IMR-90 (cell line): ENCODE data around the gene NR4A2. TPM values are rescaled to one million over a fixed set of nuclear protein-coding genes. Genes with fewer than 3 reads are reported as not detected.

ENCODE experiments used
- ATAC-seq: fragments of 200-7000 bp; cut with Tn5 transposase; 2 replicates; pipeline ENCODE4 v1.9.1; 2020; ENCODE audit warnings: low read depth, mild to moderate bottlenecking, moderate library complexity
- BruUV-seq: library from RNA; stranded (reverse); fragments of 400-500 nt; replicated peaks from 2 replicates; lab custom pipeline; 2021; lab: Mats Ljungman, UMichigan
- CTCF ChIA-PET: fragments of 300-600 bp; formaldehyde crosslinking; extraction: SDS; loops from one replicate; lab custom pipeline; 2021; ENCODE audit warnings: antibody characterized with exemption; lab: Yijun Ruan, JAX
- POLR2A ChIA-PET: fragments of 300-600 bp; sonication (Branson Sonifier 250); formaldehyde crosslinking; loops from one replicate; lab custom pipeline; 2022; ENCODE audit warnings: antibody characterized with exemption; ENCODE audit not compliant: unreplicated experiment; lab: Charles Lee
- DNase-seq: peaks from one replicate; pipeline ENCODE4 v3.0.0; 2013
- H2AFZ ChIP-seq: replicated peaks from 2 replicates; pipeline ENCODE3; 2013; ENCODE audit warnings: low read length, mild to moderate bottlenecking; ENCODE audit not compliant: poor library complexity
- H2AK5ac ChIP-seq: 2 replicates; pipeline ENCODE4 v1.6.1; 2013; ENCODE audit warnings: low read depth, low read length, inconsistent platforms
- H2AK9ac ChIP-seq: replicated peaks from 2 replicates; pipeline ENCODE3; 2013; ENCODE audit warnings: mild to moderate bottlenecking, low read depth, low read length, moderate library complexity; ENCODE audit not compliant: poor library complexity
- H2BK120ac ChIP-seq: 2 replicates; pipeline ENCODE4 v1.6.1; 2013; ENCODE audit warnings: low read depth, low read length, inconsistent platforms
- H2BK15ac ChIP-seq: 3 replicates; pipeline ENCODE4 v1.6.1; 2013; ENCODE audit warnings: low read depth, low read length, inconsistent platforms
- H2BK20ac ChIP-seq: 2 replicates; pipeline ENCODE4 v1.6.1; 2013; ENCODE audit warnings: low read depth, mild to moderate bottlenecking, inconsistent platforms, low read length, moderate library complexity
- H2BK5ac ChIP-seq: 2 replicates; pipeline ENCODE4 v1.6.1; 2013; ENCODE audit warnings: mild to moderate bottlenecking, low read depth, low read length, inconsistent platforms; ENCODE audit not compliant: poor library complexity, severe bottlenecking
- H3K14ac ChIP-seq: replicated peaks from 2 replicates; pipeline ENCODE4 v1.6.1; 2013; ENCODE audit warnings: low read depth, low read length, inconsistent platforms
- H3K18ac ChIP-seq: 2 replicates; pipeline ENCODE4 v1.6.1; 2013; ENCODE audit warnings: low read depth, low read length, control low read depth
- H3K23ac ChIP-seq: 2 replicates; pipeline ENCODE4 v1.6.1; 2013; ENCODE audit warnings: low read depth, low read length, inconsistent platforms
- H3K27ac ChIP-seq: 2 replicates; pipeline ENCODE4 v1.5.1; 2013; ENCODE audit warnings: mild to moderate bottlenecking, control low read depth, low read length; ENCODE audit not compliant: insufficient read depth
- H3K27me3 ChIP-seq: 2 replicates; pipeline ENCODE4 v1.6.1; 2013; ENCODE audit warnings: low read length; ENCODE audit not compliant: control insufficient read depth, insufficient read depth
- H3K36me3 ChIP-seq: 2 replicates; pipeline ENCODE4 v1.6.1; 2013; ENCODE audit warnings: low read length, mixed read lengths; ENCODE audit not compliant: control insufficient read depth, insufficient read depth
- H3K4ac ChIP-seq: 2 replicates; pipeline ENCODE4 v1.6.1; 2013; ENCODE audit warnings: low read depth, low read length, inconsistent platforms
- H3K4me1 ChIP-seq: 2 replicates; pipeline ENCODE4 v1.6.1; 2013; ENCODE audit warnings: low read length, mixed read lengths; ENCODE audit not compliant: control insufficient read depth, insufficient read depth
- H3K4me2 ChIP-seq: 2 replicates; pipeline ENCODE4 v1.6.1; 2013; ENCODE audit warnings: low read depth, mild to moderate bottlenecking, control low read depth, low read length, moderate library complexity
- H3K4me3 ChIP-seq: 2 replicates; pipeline ENCODE4 v1.5.1; 2013; ENCODE audit warnings: low read depth, mild to moderate bottlenecking, control low read depth, low read length, moderate library complexity; ENCODE audit not compliant: insufficient read depth
- H3K56ac ChIP-seq: 2 replicates; pipeline ENCODE4 v1.6.1; 2013; ENCODE audit warnings: low read length, inconsistent platforms; ENCODE audit not compliant: insufficient read depth; ENCODE audit errors: extremely low read depth
- H3K79me1 ChIP-seq, 2 experiments: 2 replicates each; pipeline ENCODE4 v1.6.1; 2013; ENCODE audit warnings: low read length in 2 of 2, inconsistent platforms in 1 of 2, low read depth in 1 of 2
- H3K9ac ChIP-seq: 2 replicates; pipeline ENCODE4 v1.6.1; 2013; ENCODE audit warnings: low read depth, low read length, control low read depth
- H3K9me1 ChIP-seq: 2 replicates; pipeline ENCODE4 v1.6.1; 2013; ENCODE audit warnings: low read length, inconsistent platforms; ENCODE audit not compliant: insufficient read depth
- H3K9me3 ChIP-seq: 2 replicates; pipeline ENCODE4 v1.6.1; 2013; ENCODE audit warnings: low read length; ENCODE audit not compliant: control insufficient read depth, insufficient read depth
- H4K20me1 ChIP-seq: 2 replicates; pipeline ENCODE4 v1.6.1; 2013; ENCODE audit warnings: low read length, inconsistent platforms; ENCODE audit not compliant: insufficient read depth
- H4K5ac ChIP-seq: 2 replicates; pipeline ENCODE4 v1.6.1; 2013; ENCODE audit warnings: mild to moderate bottlenecking, low read depth, low read length, control low read depth
- H4K8ac ChIP-seq, 2 experiments: 2 replicates each; pipeline ENCODE4 v1.6.1; 2013; ENCODE audit warnings: low read depth in 2 of 2, low read length in 2 of 2, control low read depth in 1 of 2, inconsistent platforms in 1 of 2
- H4K91ac ChIP-seq: 2 replicates; pipeline ENCODE4 v1.6.1; 2013; ENCODE audit warnings: low read depth, low read length, inconsistent platforms; ENCODE audit not compliant: insufficient read depth
- BHLHE40 ChIP-seq: fragments of 150-350 bp; IDR thresholded peaks from 2 replicates; pipeline ENCODE4 v1.6.1; 2016; ENCODE audit warnings: mild to moderate bottlenecking, low read depth, low read length
- CEBPB ChIP-seq: IDR thresholded peaks from 2 replicates; pipeline ENCODE4 v1.6.1; 2012; ENCODE audit warnings: low read depth, low read length, improper control_type of control experiment
- FOS ChIP-seq: fragments of 150-350 bp; IDR thresholded peaks from 2 replicates; pipeline ENCODE4 v1.6.1; 2016; ENCODE audit warnings: low read depth, low read length
- MAFK ChIP-seq: IDR thresholded peaks from 2 replicates; pipeline ENCODE4 v1.6.1; 2012; ENCODE audit warnings: low read depth, low read length, improper control_type of control experiment
- MAZ ChIP-seq: IDR thresholded peaks from 2 replicates; pipeline ENCODE4 v1.6.1; 2012; ENCODE audit warnings: low read depth, mild to moderate bottlenecking, low read length, improper control_type of control experiment, moderate library complexity, borderline replicate concordance
- RAD21 ChIP-seq: IDR thresholded peaks from 2 replicates; pipeline ENCODE4 v1.6.1; 2012; ENCODE audit warnings: low read length, improper control_type of control experiment
- USF2 ChIP-seq: fragments of 150-350 bp; IDR thresholded peaks from 2 replicates; pipeline ENCODE4 v1.6.1; 2017; ENCODE audit warnings: mild to moderate bottlenecking, antibody characterized with exemption, low read length, low read depth
- WGBS, 2 experiments: methylation state at CpG; one replicate each; pipeline versions ENCODE4 v1.1.5 to v1.1.7; 2013; ENCODE audit warnings: missing lambda C conversion rate in 2 of 2; ENCODE audit not compliant: insufficient read length in 1 of 2; ENCODE audit errors: extremely low coverage in 2 of 2; 5-methylcytosine and 5-hydroxymethylcytosine counted together
- dilution Hi-C: fragments of 300-500 bp; cut with HindIII; formaldehyde crosslinking; loops from one replicate; pipeline ENCODE4 v1.14.3; 2018; ENCODE audit warnings: low sequenced_read_pairs; ENCODE audit not compliant: unreplicated experiment
- in situ Hi-C: fragments of 300-500 bp; cut with MboI; formaldehyde crosslinking; loops from 3 replicates; pipeline ENCODE4 v1.14.3; 2019; ENCODE audit warnings: low sequenced_read_pairs, inconsistent platforms, mixed read lengths
- intact Hi-C: fragments of 100-400 bp; cut with micrococcal nuclease; formaldehyde crosslinking; loops from 2 replicates; pipeline ENCODE4 v1.10.0; 2022
- polyA plus RNA-seq, 3 experiments: library from polyadenylated mRNA; depleted of rRNA; stranded (reverse); fragments of >200 nt; gene quantifications; 2 replicates each; pipeline ENCODE4 v1.2.3, GENCODE V29; 2012; ENCODE audit warnings: low replicate concordance in 1 of 3
- total RNA-seq: library from RNA; depleted of rRNA; stranded (reverse); fragments of >200 nt; gene quantifications from 2 replicates; pipeline ENCODE4 v1.2.3, GENCODE V29; 2012

The NR4A2 gene
- total and polyA plus RNA-seq, 2 of the 4 experiments (the other 2 are of a cell fraction) = 0.72 to 2.3 TPM

GRCh38 chr2:156317631-156318030 lies 14.9 kb downstream of the NR4A2 start:
- no peaks in the 10 kb centered on the region for H3K4me1 ChIP-seq
- H2AFZ ChIP-seq = no peak overlapping the region
- no peak overlapping the region for H2BK5ac ChIP-seq
- no peaks in the 10 kb centered on the region for H3K9me1 ChIP-seq
- intact Hi-C loops = no loop called here
- TF ChIP-seq FOS (no peak), MAFK (no peak), MAZ (no peak), CEBPB (no peak), RAD21 (no peak), BHLHE40 (no peak), USF2 (no peak)
- H3K27me3 ChIP-seq = no peaks in the 10 kb centered on the region
- DNase-seq = no peak
- no peak overlapping the region for H4K91ac ChIP-seq
- no peak for ATAC-seq
- H2BK120ac ChIP-seq = no peak overlapping the region
- H3K4ac ChIP-seq = no peak overlapping the region
- WGBS, 2 experiments = no CpG with 5 or more reads among the region's 3 CpGs
- ChIA-PET POLR2A (no interaction called here), CTCF (no interaction called here)
- no peak overlapping the region for H2BK15ac ChIP-seq
- no peaks in the 10 kb centered on the region for H3K36me3 ChIP-seq
- no peak overlapping the region for H3K4me3 ChIP-seq
- no peak overlapping the region for H3K14ac ChIP-seq
- no peak overlapping the region for H3K27ac ChIP-seq
- dilution Hi-C loops = no loop called here
- H4K8ac ChIP-seq = no peak overlapping the region
- H4K5ac ChIP-seq = no peak overlapping the region
- no peak overlapping the region for H3K9ac ChIP-seq
- no TSS peak for BruUV-seq
- H3K4me2 ChIP-seq = no peak overlapping the region
- no peaks in the 10 kb centered on the region for H3K79me1 ChIP-seq
- no peak overlapping the region for H2AK9ac ChIP-seq
- H3K9me3 ChIP-seq = no peaks in the 10 kb centered on the region
- in situ Hi-C loops = no loop called here
- H3K23ac ChIP-seq = no peak overlapping the region
- no peak overlapping the region for H2AK5ac ChIP-seq
- no peaks in the 10 kb centered on the region for H4K20me1 ChIP-seq
- no peak overlapping the region for H3K18ac ChIP-seq
- no peak overlapping the region for H2BK20ac ChIP-seq
- no peak overlapping the region for H3K56ac ChIP-seq
